NCI-H1092 (cell line): ENCODE data around the gene MYBPHL.

Source experiments
- DNase-seq: peaks from one replicate; lab custom pipeline; 2025; lab: John Stamatoyannopoulos, UW

Gene MYBPHL

GRCh38 chr1:109279615-109280278 is 27.1 kb downstream of the MYBPHL start:
- DNase-seq: no peak

GRCh38 chr1:109277434-109278204 is 29.2 kb downstream of the MYBPHL start:
- peak; percentile 12 for DNase-seq

GRCh38 chr1:109275706-109276345 is 31.0 kb downstream of the MYBPHL start:
- no peak for DNase-seq

GRCh38 chr1:109274533-109275476 is 32.0 kb downstream of the MYBPHL start:
- peak; percentile 23 for DNase-seq

GRCh38 chr1:109273570-109274288 is 33.1 kb downstream of the MYBPHL start:
- no peak for DNase-seq

- DNase-seq: no peak
Observed at GRCh38 chr1:109272831-109273547, 33.8 kb downstream of the MYBPHL start.

GRCh38 chr1:109272021-109272799 is 34.6 kb downstream of the MYBPHL start:
- no peak for DNase-seq

GRCh38 chr1:109271458-109271857 is 35.4 kb downstream of the MYBPHL start:
- DNase-seq: no peak

- DNase-seq: no peak
Observed at GRCh38 chr1:109270623-109271317, 36.0 kb downstream of the MYBPHL start.

- no peak for DNase-seq
Observed at GRCh38 chr1:109269981-109270622, 36.7 kb downstream of the MYBPHL start.

- no peak for DNase-seq
Observed at GRCh38 chr1:109269212-109269980, 37.4 kb downstream of the MYBPHL start.

GRCh38 chr1:109268431-109269211 is 38.2 kb downstream of the MYBPHL start:
- no peak for DNase-seq

- DNase-seq: no peak
Observed at GRCh38 chr1:109267743-109268300, 39.0 kb downstream of the MYBPHL start.

GRCh38 chr1:109266965-109267364 is 39.8 kb downstream of the MYBPHL start:
- no peak for DNase-seq

GRCh38 chr1:109265741-109266330 is 41.0 kb downstream of the MYBPHL start:
- DNase-seq: no peak

- no peak for DNase-seq
Observed at GRCh38 chr1:109265016-109265415, 41.8 kb downstream of the MYBPHL start.
